ENCODE results near the gene LAYN.
A peak's percentile ranks its signal among the peaks of the same experiment; 100 is the strongest.

LAYN gene

GRCh38 chr11:111602865-111603610 lies 62.5 kb downstream of the LAYN start:
- H3K36me3 ChIP-seq, result no peaks in the 10 kb centered on the region
- H3K27ac ChIP-seq, result peak overlapping the region; percentile 78 to 95 (median 87)
- H3K9me3 ChIP-seq (replicated peaks in 1 of 11), result no peaks in the 10 kb centered on the region
- peak overlapping the region; percentile 78 to 99 (median 95) for H3K4me3 ChIP-seq
- H3K4me2 ChIP-seq, result peak overlapping the region; percentile 86 to 99 (median 94)
- H3K27me3 ChIP-seq, result no peaks in the 10 kb centered on the region
- peaks cover 20 to 39% (median 26%) of the 10 kb centered on the region in 10 experiments for H3K4me1 ChIP-seq
- H4K20me1 ChIP-seq, result peaks cover 20 to 49% (median 38%) of the 10 kb centered on the region in 11 experiments; a peak in 20 of 22 replicates
- no peak for TF ChIP-seq Cebpa-rat (IDR thresholded peaks at IDR 0.05)
- peak overlapping the region; percentile 87 to 98 (median 92) for H3K9ac ChIP-seq

GRCh38 chr11:111603611-111604130 lies 63.2 kb downstream of the LAYN start:
- no peaks in the 10 kb centered on the region for H3K27me3 ChIP-seq
- peaks cover 17 to 39% (median 26%) of the 10 kb centered on the region in 10 experiments for H3K4me1 ChIP-seq
- no peaks in the 10 kb centered on the region for H3K9me3 ChIP-seq (replicated peaks in 1 of 11)
- H4K20me1 ChIP-seq, result peaks cover 20 to 54% (median 38%) of the 10 kb centered on the region in 11 experiments; a peak in 20 of 22 replicates
- H3K9ac ChIP-seq, result peak overlapping the region; percentile 87 to 98 (median 92)
- peak overlapping the region in 6 of 11 experiments; percentile 86 to 95 (median 90); a peak in 13 of 22 replicates for H3K27ac ChIP-seq
- H3K4me3 ChIP-seq, result peak overlapping the region; percentile 78 to 99 (median 95)
- peak overlapping the region; percentile 86 to 99 (median 94) for H3K4me2 ChIP-seq
- no peaks in the 10 kb centered on the region for H3K36me3 ChIP-seq
- no peak for TF ChIP-seq Cebpa-rat (IDR thresholded peaks at IDR 0.05)

- Histone ChIP-seq H3K27ac (no peak overlapping the region), H3K4me2 (peak overlapping the region; percentile 86 to 99 (median 94)), H3K9me3 (replicated peaks in 1 of 11) (no peaks in the 10 kb centered on the region), H3K4me3 (peak overlapping the region in 5 of 10 experiments; percentile 78 to 97 (median 93); a peak in 7 of 20 replicates), H3K9ac (no peak overlapping the region; a peak in 1 of 22 replicates), H3K27me3 (no peaks in the 10 kb centered on the region), H4K20me1 (peaks cover 20 to 57% (median 38%) of the 10 kb centered on the region in 11 experiments; a peak in 20 of 22 replicates), H3K36me3 (no peaks in the 10 kb centered on the region), H3K4me1 (peaks cover 15 to 39% (median 26%) of the 10 kb centered on the region in 10 experiments)
- no peak for TF ChIP-seq Cebpa-rat (IDR thresholded peaks at IDR 0.05)
These were observed 64.0 kb downstream of the LAYN start for GRCh38 chr11:111604392-111605009.

GRCh38 chr11:111605681-111606080 lies 65.2 kb downstream of the LAYN start:
- Histone ChIP-seq H3K9me3 (replicated peaks in 1 of 11) (no peaks in the 10 kb centered on the region), H3K4me2 (no peak overlapping the region), H3K27ac (no peak overlapping the region), H3K4me3 (no peak overlapping the region), H3K27me3 (no peaks in the 10 kb centered on the region), H3K9ac (no peak overlapping the region), H3K36me3 (no peaks in the 10 kb centered on the region), H4K20me1 (peaks cover 20 to 65% (median 41%) of the 10 kb centered on the region in 11 experiments; a peak in 20 of 22 replicates), H3K4me1 (peaks cover 15 to 39% (median 26%) of the 10 kb centered on the region in 10 experiments)
- no peak for TF ChIP-seq Cebpa-rat (IDR thresholded peaks at IDR 0.05)

DNA sequence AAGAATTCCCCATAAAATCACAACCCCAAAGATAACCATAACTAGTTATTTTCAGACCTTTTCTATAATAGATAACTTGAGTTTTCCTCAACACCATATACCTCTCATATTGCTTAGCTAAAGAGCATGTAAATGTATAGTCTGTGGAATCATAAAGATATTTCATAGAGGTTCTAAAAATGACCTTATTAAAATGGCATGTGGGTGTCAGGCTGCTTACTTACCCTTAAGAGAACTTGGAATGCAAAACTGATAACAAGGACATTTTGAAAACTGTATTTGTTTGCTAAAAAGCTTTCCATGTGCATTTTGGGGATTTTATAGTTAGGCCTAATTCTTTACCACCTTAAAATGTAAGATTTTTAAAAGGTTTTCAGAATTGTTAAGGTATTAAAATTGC lies 66.5 kb downstream of the LAYN start:
- no peak overlapping the region for H3K4me2 ChIP-seq
- H4K20me1 ChIP-seq, result peaks cover 20 to 74% (median 41%) of the 10 kb centered on the region in 11 experiments; a peak in 20 of 22 replicates
- 0 out of 22 replicates have a peak, but pooled peaks cover 0 to 4% (median 0%) of the 10 kb centered on the region in 11 experiments for H3K36me3 ChIP-seq
- H3K4me1 ChIP-seq, result peaks cover 17 to 29% (median 21%) of the 10 kb centered on the region in 10 experiments
- no peak overlapping the region for H3K4me3 ChIP-seq
- H3K27ac ChIP-seq, result no peak overlapping the region
- no peak for TF ChIP-seq Cebpa-rat (IDR thresholded peaks at IDR 0.05)
- no peak overlapping the region for H3K9ac ChIP-seq
- H3K27me3 ChIP-seq, result no peaks in the 10 kb centered on the region
- no peaks in the 10 kb centered on the region for H3K9me3 ChIP-seq (replicated peaks in 1 of 11)

GRCh38 chr11:111607751-111608150 lies 67.2 kb downstream of the LAYN start:
- Histone ChIP-seq H3K4me2 (no peak overlapping the region), H3K4me1 (peaks cover 17 to 30% (median 21%) of the 10 kb centered on the region in 10 experiments), H3K9me3 (replicated peaks in 1 of 11) (no peaks in the 10 kb centered on the region), H3K4me3 (no peak overlapping the region), H4K20me1 (peaks cover 20 to 81% (median 41%) of the 10 kb centered on the region in 11 experiments; a peak in 20 of 22 replicates), H3K27ac (no peak overlapping the region), H3K36me3 (0 out of 22 replicates have a peak, but pooled peaks cover 0 to 4% (median 0%) of the 10 kb centered on the region in 11 experiments), H3K27me3 (no peaks in the 10 kb centered on the region), H3K9ac (no peak overlapping the region)
- no peak for TF ChIP-seq Cebpa-rat (IDR thresholded peaks at IDR 0.05)

Measured in BLaER1 treated with 17β-estradiol and CSF1 and Interleukin-3, amounts not matched to agents 10 nM and 100 nM (cell line).